C4-2B (cell line): ENCODE measurements around the gene ZHX3.
"Not testable (repeated sequence)": the region's sequence is repeated elsewhere in the genome, so short reads cannot be mapped to it uniquely, and the experiment has no call there.

Source experiments
- H3K27ac ChIP-seq: fragments of 450-650 bp; 2 replicates; pipeline ENCODE4 v1.5.1; 2017
- ZFX ChIP-seq: fragments of 450-650 bp; IDR thresholded peaks from 2 replicates; pipeline ENCODE4 v1.6.1; 2017
- TF ChIP-seq, protein P1 (sequence below): fragments of 450-650 bp; conservative IDR thresholded peaks from 2 replicates; pipeline ENCODE4 v1.5.1; 2017; ENCODE audit warnings: mild to moderate bottlenecking

The ZHX3 gene

DNA sequence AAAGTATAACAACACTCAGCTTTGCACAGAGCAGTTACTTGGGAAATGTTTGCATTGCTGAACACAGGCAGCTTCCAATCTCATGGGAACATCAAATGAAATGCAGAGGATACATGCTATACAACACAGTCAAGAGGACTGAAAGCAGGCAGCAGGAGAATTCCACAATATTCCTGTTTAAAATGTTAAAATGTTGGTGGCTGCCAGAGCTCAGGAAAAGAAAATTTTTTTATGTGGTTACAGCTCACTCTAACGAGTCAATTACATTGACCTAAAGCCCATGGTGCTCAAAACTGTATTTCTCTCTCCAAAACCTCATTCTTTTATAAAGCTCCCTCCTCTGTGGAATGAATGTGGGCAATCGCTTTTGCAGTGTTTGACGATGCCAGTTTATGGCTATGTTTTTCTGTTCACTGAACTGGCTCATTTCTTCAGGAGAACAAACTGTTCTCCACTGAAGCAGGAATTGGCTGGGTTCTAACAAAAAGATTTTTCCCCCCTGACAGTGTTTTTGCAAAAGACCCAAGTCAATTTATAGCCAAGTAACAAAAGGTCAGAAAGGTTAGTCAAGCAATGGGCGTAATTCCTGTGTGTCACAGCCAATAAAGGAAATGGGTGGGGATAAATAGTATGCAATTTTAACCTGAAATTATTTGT, 69.0 kb downstream of the ZHX3 start:
- no peak overlapping the region for H3K27ac ChIP-seq
- TF ChIP-seq, protein P1, sequence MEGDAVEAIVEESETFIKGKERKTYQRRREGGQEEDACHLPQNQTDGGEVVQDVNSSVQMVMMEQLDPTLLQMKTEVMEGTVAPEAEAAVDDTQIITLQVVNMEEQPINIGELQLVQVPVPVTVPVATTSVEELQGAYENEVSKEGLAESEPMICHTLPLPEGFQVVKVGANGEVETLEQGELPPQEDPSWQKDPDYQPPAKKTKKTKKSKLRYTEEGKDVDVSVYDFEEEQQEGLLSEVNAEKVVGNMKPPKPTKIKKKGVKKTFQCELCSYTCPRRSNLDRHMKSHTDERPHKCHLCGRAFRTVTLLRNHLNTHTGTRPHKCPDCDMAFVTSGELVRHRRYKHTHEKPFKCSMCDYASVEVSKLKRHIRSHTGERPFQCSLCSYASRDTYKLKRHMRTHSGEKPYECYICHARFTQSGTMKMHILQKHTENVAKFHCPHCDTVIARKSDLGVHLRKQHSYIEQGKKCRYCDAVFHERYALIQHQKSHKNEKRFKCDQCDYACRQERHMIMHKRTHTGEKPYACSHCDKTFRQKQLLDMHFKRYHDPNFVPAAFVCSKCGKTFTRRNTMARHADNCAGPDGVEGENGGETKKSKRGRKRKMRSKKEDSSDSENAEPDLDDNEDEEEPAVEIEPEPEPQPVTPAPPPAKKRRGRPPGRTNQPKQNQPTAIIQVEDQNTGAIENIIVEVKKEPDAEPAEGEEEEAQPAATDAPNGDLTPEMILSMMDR, result no peak
- no peak for TF ChIP-seq ZFX

DNA sequence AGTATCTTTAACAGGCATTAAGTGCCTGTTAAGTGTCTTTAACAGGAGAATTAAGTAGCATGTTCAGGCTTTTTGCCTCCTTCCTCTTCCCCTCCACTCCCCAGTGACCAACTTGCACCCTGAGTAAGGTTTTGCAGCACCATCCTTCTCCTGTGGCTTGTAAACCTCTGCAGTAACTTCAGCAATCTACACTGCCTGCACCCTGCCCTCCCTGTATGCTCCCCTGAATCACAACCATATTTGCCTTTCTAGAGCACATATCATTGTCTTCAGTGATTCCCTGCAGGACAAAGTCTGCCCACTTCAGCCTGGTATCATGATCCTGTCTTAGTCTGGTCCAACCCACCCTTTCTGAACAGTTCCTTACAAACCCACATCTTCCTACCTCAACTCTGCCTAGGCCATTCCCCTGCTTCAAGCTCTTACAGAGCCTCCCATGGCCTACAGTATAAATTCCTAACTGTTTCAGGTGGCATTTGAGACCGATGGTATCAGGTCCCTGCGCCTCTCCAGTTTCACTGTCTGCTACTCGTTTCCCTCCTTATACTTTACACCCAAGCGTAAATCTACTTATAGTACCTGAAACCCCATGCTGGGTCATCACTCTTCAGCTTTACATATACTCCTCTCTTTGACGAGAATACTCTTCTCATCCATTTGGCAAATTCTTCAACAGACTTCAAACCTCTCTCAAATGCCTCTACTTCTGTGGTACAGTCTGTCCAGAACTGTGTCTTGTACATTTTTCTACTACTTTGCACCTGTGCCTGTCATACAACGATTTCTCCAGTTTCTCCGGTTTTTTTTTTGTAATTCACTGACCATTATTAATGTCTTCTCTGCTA, 69.8 kb downstream of the ZHX3 start:
- TF ChIP-seq ZFX, result no peak
- TF ChIP-seq, protein P1, result no peak
- no peak overlapping the region for H3K27ac ChIP-seq

DNA sequence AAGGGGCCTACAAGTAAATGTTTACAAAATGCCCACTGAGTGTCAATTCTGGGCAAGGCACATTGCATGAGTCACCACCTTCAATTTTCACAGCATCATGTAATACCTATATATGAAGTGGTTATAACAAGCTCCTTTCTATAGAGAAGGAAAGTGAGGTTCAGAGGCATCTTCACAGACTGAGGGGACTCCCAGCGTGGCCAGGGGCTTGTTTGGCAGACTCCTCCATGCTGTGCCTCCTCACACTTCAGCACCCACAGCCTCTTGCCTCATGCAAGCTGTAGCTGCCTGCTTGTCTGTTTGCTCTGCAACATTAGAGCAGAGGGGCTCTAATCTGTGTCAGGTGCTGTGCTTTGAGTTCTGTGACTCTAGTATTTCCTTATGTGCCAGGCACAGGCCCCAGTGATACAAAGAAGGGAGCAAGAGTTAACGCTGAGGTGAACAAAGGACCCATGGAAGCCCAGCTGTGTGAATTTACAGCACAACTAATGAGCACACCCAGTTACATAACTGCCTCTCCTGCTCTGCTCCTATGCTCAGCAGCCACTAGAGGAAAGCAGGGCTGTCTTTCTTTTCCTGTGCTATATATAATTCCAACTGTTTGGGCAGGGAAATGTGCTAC, 72.3 kb downstream of the ZHX3 start:
- TF ChIP-seq, protein P1, result no peak
- no peak for TF ChIP-seq ZFX
- no peak overlapping the region for H3K27ac ChIP-seq

DNA sequence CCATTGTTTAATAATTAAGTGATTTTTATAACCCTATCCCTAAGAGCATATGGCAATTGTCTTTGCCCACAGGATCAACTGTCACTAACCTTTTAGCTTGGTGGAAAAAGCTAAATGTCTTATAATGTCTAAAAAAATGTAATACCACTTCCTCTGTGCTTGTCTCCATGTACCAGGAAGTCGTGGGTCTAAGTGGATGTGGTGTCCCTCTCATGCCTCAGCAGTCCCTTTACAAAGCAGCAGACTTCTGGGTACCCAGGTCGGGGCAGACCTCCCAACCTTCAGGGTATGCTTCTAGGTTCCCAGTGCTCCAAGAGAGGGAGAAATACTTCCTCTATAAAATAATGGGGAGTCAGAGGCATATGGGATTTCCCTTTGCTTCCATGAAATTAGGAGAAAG, 74.7 kb downstream of the ZHX3 start:
- no peak overlapping the region for H3K27ac ChIP-seq
- TF ChIP-seq, protein P1, result no peak
- TF ChIP-seq ZFX, result no peak

DNA sequence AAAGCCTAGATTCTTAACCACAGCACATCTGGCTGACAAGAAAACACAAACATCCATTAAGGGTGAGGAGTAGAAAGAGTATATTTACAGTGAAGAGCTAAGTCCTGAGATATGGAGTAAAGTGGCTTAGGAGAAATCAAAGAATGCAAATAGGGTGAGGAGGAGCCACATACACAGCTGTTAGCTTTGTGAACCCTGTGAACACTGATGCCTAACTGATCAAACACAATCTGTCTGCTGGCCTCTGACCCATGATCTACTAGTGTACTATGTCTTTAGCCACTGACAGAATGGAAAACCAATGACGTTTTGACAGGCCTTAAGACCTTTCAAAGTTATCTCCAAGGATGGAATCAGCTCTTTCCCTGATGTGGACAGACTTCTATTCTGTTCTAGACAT, 75.2 kb downstream of the ZHX3 start:
- no peak overlapping the region for H3K27ac ChIP-seq
- no peak for TF ChIP-seq ZFX
- TF ChIP-seq, protein P1, result no peak

DNA sequence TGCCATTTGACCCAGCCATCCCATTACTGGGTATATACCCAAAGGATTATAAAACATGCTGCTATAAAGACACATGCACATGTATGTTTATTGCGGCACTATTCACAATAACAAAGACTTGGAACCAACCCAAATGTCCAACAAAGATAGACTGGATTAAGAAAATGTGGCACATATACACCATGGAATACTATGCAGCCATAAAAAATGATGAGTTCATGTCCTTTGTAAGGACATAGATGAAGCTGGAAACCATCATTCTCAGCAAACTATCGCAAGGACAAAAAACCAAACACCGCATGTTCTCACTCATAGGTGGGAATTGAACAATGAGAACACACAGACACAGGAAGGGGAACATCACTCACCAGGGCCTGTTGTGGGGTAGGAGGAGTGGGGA, 80.3 kb downstream of the ZHX3 start:
- not testable (repeated sequence) for H3K27ac ChIP-seq

DNA sequence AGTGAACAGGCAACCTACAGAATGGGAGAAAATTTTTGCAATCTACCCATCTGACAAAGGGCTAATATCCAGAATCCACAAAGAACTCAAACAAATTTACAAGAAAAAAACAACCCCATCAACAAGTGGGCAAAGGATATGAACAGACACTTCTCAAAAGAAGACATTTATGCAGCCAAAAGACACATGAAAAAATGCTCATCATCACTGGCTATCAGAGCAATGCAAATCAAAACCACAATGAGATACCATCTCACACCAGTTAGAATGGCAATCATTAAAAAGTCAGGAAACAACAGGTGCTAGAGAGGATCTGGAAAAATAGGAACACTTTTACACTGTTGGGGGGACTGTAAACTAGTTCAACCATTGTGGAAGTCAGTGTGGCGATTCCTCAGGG, 80.7 kb downstream of the ZHX3 start:
- H3K27ac ChIP-seq, result not testable (repeated sequence)

DNA sequence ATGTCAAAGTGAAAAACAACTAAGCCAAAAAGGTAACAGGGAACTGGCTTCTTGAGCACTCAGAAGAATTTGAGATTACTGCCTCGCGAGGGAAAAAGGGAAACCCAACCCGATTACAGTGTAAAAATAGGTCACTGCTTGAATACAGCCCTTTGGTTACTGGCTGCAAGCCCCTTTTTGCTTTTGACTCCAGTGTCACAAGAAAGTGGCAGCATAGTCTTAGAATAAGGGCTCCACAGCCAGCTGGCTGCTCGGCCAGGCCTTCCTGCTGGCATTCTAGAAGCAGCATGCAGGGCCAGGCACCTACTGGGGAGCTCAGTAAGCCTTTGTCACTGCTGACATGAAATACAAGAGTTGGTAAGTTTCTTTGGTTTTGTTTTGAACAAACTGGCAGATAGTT, 83.0 kb downstream of the ZHX3 start:
- no peak overlapping the region for H3K27ac ChIP-seq
- no peak for TF ChIP-seq ZFX

DNA sequence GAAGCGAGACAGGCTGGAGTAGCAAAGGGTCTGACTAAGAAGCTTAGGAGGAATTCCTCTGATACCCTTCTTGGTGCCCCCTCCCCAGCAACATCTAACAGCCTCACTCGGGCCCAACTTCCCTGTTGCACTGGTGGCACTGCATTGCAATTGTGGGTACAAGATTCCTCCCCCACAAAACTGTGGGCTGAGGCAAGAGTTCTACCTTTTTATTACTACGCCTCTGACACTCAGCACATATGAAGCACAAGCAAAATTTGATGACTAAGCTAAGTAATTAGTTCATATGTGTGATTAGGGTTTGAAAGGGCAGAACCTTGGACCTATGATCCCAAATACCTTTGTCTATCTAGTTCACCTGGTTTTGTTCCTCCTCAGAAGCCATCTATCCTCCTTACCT, 83.5 kb downstream of the ZHX3 start:
- TF ChIP-seq, protein P1, result no peak
- TF ChIP-seq ZFX, result no peak
- no peak overlapping the region for H3K27ac ChIP-seq
